Ascending aorta (tissue), 2 donors: Measurements from ENCODE around the gene KCP. TPM values are rescaled to one million over a fixed set of nuclear protein-coding genes. Genes with fewer than 3 reads are reported as not detected.

Experiments used
- DNase-seq, 2 donors: peaks; one replicate each; pipeline ENCODE4 v3.0.0-alpha.2; 2019; ENCODE audit warnings: low spot score in 2 of 2
- H3K27ac ChIP-seq, 2 donors: fragments of 200-600 bp; sonication (generic); one replicate each; pipeline ENCODE4 v1.5.1; 2016 to 2017; ENCODE audit warnings: mild to moderate bottlenecking in 1 of 2
- H3K27me3 ChIP-seq: fragments of 200-600 bp; sonication (generic); one replicate; pipeline ENCODE4 v1.5.1; 2017
- H3K36me3 ChIP-seq, 2 donors: fragments of 200-600 bp; sonication (generic); one replicate each; pipeline ENCODE4 v1.5.1; 2016
- H3K4me1 ChIP-seq, 2 donors: fragments of 200-600 bp; sonication (generic); one replicate each; pipeline ENCODE4 v1.5.1; 2016 to 2017; ENCODE audit warnings: mild to moderate bottlenecking in 1 of 2
- H3K4me3 ChIP-seq, 2 donors: fragments of 200-600 bp; sonication (generic); one replicate each; pipeline ENCODE4 v1.5.1; 2016 to 2017; ENCODE audit warnings: mild to moderate bottlenecking in 1 of 2
- H3K9me3 ChIP-seq, 2 donors: fragments of 200-600 bp; sonication (generic); one replicate each; pipeline ENCODE4 v1.5.1; 2016
- intact Hi-C: fragments of 100-400 bp; cut with DNase I; formaldehyde crosslinking; loops from one replicate; pipeline ENCODE4 v1.15.1; 2023
- total RNA-seq: library from RNA; depleted of rRNA; stranded (reverse); fragments of >200 nt; gene quantifications from one replicate; pipeline ENCODE4 v1.1.0, GENCODE V29; 2016
- TF ChIP-seq, protein P1 (sequence below), 3 experiments: fragments of 200-600 bp in 2 of 3; fragments of 450-650 bp in 1 of 3; sonication (generic) in 2 of 3; IDR thresholded peaks; one replicate each; pipeline ENCODE4 v1.5.1; 2016 to 2019; ENCODE audit warnings: antibody characterized with exemption in 3 of 3, mild to moderate bottlenecking in 1 of 3, moderate library complexity in 1 of 3

The KCP gene
- total RNA-seq, 1 donor from 2014 or later, result 1.2 TPM

DNA sequence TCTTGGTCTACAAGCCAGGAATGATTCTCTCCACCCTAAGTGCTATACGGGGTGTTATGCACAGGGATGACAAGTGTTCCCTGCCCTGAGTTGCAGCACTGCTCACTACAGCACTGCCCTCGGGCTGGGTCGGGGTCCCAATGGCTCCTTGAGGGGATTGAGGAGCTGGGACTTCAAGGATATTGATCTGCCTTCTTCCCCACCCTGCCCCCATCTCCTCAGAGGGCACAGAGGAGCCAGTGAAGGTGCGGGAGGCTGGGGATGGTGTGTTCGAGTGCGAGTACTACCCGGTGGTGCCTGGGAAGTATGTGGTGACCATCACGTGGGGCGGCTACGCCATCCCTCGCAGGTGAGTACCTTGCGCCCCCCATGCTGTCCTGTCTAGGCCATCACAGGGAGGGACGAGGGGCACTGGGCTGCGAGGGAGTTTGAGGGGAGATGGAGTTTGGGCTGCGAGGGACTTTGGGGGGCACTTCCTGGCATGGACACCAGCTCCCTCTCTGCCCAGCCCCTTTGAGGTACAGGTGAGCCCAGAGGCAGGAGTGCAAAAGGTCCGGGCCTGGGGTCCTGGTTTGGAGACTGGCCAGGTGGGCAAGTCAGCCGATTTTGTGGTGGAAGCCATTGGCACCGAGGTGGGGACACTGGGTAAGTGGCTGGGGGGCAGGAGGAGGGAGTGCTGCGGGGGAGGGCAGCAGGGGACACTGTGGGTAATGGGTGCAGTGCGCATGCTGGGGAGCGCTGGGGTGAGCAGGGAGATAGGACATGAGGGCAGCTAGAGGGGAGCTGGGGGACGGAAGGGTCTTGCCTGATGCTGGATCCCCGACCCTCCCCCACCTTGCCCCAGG, 70.0 kb downstream of the KCP start:
- H3K36me3 ChIP-seq, result peaks cover 81 to 91% of the 10 kb centered on the region in 2 donors
- no peaks in the 10 kb centered on the region for H3K9me3 ChIP-seq
- peak in 1 of 2 donors; percentile 62 for DNase-seq
- no peaks in the 10 kb centered on the region for H3K27me3 ChIP-seq
- intact Hi-C loops, result no loop called here
- H3K4me3 ChIP-seq, result no peak overlapping the region
- H3K27ac ChIP-seq, result no peak overlapping the region
- peaks cover 0 to 12% of the 10 kb centered on the region in 2 donors for H3K4me1 ChIP-seq
- TF ChIP-seq, protein P1, sequence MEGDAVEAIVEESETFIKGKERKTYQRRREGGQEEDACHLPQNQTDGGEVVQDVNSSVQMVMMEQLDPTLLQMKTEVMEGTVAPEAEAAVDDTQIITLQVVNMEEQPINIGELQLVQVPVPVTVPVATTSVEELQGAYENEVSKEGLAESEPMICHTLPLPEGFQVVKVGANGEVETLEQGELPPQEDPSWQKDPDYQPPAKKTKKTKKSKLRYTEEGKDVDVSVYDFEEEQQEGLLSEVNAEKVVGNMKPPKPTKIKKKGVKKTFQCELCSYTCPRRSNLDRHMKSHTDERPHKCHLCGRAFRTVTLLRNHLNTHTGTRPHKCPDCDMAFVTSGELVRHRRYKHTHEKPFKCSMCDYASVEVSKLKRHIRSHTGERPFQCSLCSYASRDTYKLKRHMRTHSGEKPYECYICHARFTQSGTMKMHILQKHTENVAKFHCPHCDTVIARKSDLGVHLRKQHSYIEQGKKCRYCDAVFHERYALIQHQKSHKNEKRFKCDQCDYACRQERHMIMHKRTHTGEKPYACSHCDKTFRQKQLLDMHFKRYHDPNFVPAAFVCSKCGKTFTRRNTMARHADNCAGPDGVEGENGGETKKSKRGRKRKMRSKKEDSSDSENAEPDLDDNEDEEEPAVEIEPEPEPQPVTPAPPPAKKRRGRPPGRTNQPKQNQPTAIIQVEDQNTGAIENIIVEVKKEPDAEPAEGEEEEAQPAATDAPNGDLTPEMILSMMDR (IDR thresholded peaks at IDR 0.05), result no peak

- Histone ChIP-seq H3K4me1 (peaks cover 0 to 13% of the 10 kb centered on the region in 2 donors), H3K4me3 (no peak overlapping the region), H3K27ac (no peak overlapping the region), H3K9me3 (no peaks in the 10 kb centered on the region), H3K27me3 (no peaks in the 10 kb centered on the region), H3K36me3 (peaks cover 74 to 83% of the 10 kb centered on the region in 2 donors)
- intact Hi-C loops, result no loop called here
- TF ChIP-seq, protein P1 (IDR thresholded peaks at IDR 0.05), result no peak
- no peak for DNase-seq
Observed at GRCh38 chr7:128839751-128840177, 70.7 kb downstream of the KCP start.

GRCh38 chr7:128838981-128839731, 71.4 kb downstream of the KCP start:
- no peak for DNase-seq
- intact Hi-C loops, result no loop called here

DNA sequence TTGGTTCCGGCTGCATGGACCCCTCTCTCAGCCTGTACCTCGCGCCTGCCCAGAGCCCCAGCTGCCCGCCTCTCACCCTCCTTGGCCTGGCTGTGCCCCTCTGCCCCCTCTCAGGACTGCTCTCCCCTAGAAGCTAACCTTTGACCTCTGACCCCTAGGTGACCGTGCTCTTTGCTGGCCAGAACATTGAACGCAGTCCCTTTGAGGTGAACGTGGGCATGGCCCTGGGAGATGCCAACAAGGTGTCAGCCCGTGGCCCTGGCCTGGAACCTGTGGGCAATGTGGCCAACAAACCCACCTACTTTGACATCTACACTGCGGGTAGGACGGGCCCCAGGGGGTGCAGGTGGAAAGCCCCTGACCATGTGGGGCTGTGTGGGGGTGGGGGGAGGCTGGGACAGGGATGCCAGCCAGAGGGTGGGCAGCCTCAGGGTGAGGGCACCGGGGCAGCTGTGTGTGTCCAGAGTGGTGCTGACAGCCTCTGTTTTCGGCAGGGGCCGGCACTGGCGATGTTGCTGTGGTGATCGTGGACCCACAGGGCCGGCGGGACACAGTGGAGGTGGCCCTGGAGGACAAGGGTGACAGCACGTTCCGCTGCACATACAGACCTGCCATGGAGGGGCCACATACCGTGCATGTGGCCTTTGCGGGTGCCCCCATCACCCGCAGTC, 72.3 kb downstream of the KCP start:
- intact Hi-C loops, result no loop called here
- Histone ChIP-seq H3K27ac (peak overlapping the region in 1 of 2 donors; percentile 25), H3K9me3 (no peaks in the 10 kb centered on the region), H3K36me3 (peaks cover 59 to 68% of the 10 kb centered on the region in 2 donors), H3K27me3 (no peaks in the 10 kb centered on the region), H3K4me3 (no peak overlapping the region), H3K4me1 (peaks cover 2 to 16% of the 10 kb centered on the region in 2 donors)
- TF ChIP-seq, protein P1 (IDR thresholded peaks at IDR 0.05), result no peak
- peak in 1 of 2 donors; percentile 62 for DNase-seq

More at GRCh38 chr7:128838981-128839731, 71.4 kb downstream of the KCP start:
- TF ChIP-seq, protein P1 (IDR thresholded peaks at IDR 0.05), result no peak
- Histone ChIP-seq H3K4me3 (no peak overlapping the region), H3K27me3 (no peaks in the 10 kb centered on the region), H3K4me1 (peaks cover 0 to 13% of the 10 kb centered on the region in 2 donors), H3K36me3 (peaks cover 68 to 77% of the 10 kb centered on the region in 2 donors), H3K27ac (no peak overlapping the region), H3K9me3 (no peaks in the 10 kb centered on the region)

GRCh38 chr7:128837521-128837921, 73.0 kb downstream of the KCP start:
- Histone ChIP-seq H3K9me3 (no peaks in the 10 kb centered on the region), H3K27me3 (no peaks in the 10 kb centered on the region), H3K4me1 (peaks cover 6 to 24% of the 10 kb centered on the region in 2 donors), H3K27ac (peak overlapping the region in 1 of 2 donors; percentile 25), H3K36me3 (peaks cover 52 to 61% of the 10 kb centered on the region in 2 donors), H3K4me3 (no peak overlapping the region)
- intact Hi-C loops, result no loop called here
- TF ChIP-seq, protein P1 (IDR thresholded peaks at IDR 0.05), result no peak
- peak in 1 of 2 donors; percentile 62 for DNase-seq
